HG03196 (cell line): ENCODE data around the gene TBC1D3.
"Not testable (repeated sequence)": the region's sequence is repeated elsewhere in the genome, so short reads cannot be mapped to it uniquely, and the experiment has no call there.

Experiments used
- ATAC-seq: cut with Tn5 transposase; IDR thresholded peaks from one replicate; pipeline ENCODE4 v1.9.1; 2021; ENCODE audit not compliant: unreplicated experiment

Gene TBC1D3

GRCh38 chr17:38192455-38192854 lies at the start of gene TBC1D3:
TSS of gene TBC1D3 (minus strand) at chr17:38192555. CDS start at chr17:38191029, 1,526 bp downstream.
- not testable (repeated sequence) for ATAC-seq

GRCh38 chr17:38232790-38233189 lies 40.4 kb upstream of the TBC1D3 start:
- ATAC-seq, result not testable (repeated sequence)

- not testable (repeated sequence) for ATAC-seq
Observed at GRCh38 chr17:38225844-38226495, 33.6 kb upstream of the TBC1D3 start.

GRCh38 chr17:38220867-38221266 lies 28.5 kb upstream of the TBC1D3 start:
- ATAC-seq, result not testable (repeated sequence)

- not testable (repeated sequence) for ATAC-seq
Observed at GRCh38 chr17:38200271-38200670, 7.9 kb upstream of the TBC1D3 start.

- not testable (repeated sequence) for ATAC-seq
Observed at GRCh38 chr17:38134860-38135259, 57.5 kb downstream of the TBC1D3 start.
